K562 (cell line): Measurements from ENCODE around the gene KATNB1. TPM values are rescaled to one million over a fixed set of nuclear protein-coding genes. Genes with fewer than 3 reads are reported as not detected.

Source experiments
- ATAC-seq: fragments of 200-7000 bp; cut with Tn5 transposase; 3 replicates; pipeline ENCODE4 v1.9.1; 2020; ENCODE audit warnings: moderate library complexity
- BruUV-seq: library from RNA; stranded (reverse); fragments of 400-500 nt; replicated peaks from 2 replicates; lab custom pipeline; 2021; lab: Mats Ljungman, UMichigan
- CTCF ChIA-PET: fragments of 300-600 bp; formaldehyde crosslinking; extraction: SDS; loops from one replicate; lab custom pipeline; 2021; ENCODE audit warnings: low intra/inter-chr PET ratio; lab: Yijun Ruan, JAX
- POLR2A ChIA-PET: fragments of 300-600, 350-650 bp; sonication (Branson Sonifier 250); formaldehyde crosslinking; extraction: SDS; loops from one replicate; lab custom pipeline; 2021; ENCODE audit warnings: antibody characterized with exemption, inconsistent platforms; lab: Yijun Ruan, JAX
- DNase-seq, 4 experiments: peaks; one replicate each; pipeline versions ENCODE4 v3.0.0 to v3.0.0-alpha.2; 2011 to 2018; ENCODE audit warnings: low spot score in 3 of 4, mixed read lengths in 3 of 4; ENCODE audit errors: extremely low read depth in 1 of 4
- FAIRE-seq: peaks from 2 replicates; lab custom pipeline; 2011; peaks lifted over from hg19 to GRCh38; lab: Jason Lieb, UNC
- H2AFZ ChIP-seq: 2 replicates; pipeline ENCODE4 v1.6.0; 2011; ENCODE audit warnings: low read depth, low read length, control low read depth, inconsistent platforms
- H3K27ac ChIP-seq: fragments of 200-600 bp; 3 replicates; pipeline ENCODE4 v1.8.0; 2011; ENCODE audit warnings: low read depth, mild to moderate bottlenecking, control low read depth, inconsistent platforms, low read length, moderate library complexity, mixed read lengths; ENCODE audit errors: extremely low read depth
- H3K27me3 ChIP-seq, 2 experiments: fragments of 300-600 bp in 1 of 2; 2 replicates in 1 of 2; 3 replicates in 1 of 2; pipeline versions ENCODE4 v1.6.0 to v1.8.0; 2011; ENCODE audit warnings: inconsistent platforms in 2 of 2, low read length in 2 of 2, mild to moderate bottlenecking in 1 of 2, mixed read lengths in 1 of 2, moderate library complexity in 1 of 2; ENCODE audit not compliant: control insufficient read depth in 2 of 2, insufficient read depth in 2 of 2
- H3K36me3 ChIP-seq: fragments of 300-600 bp; 3 replicates; pipeline ENCODE4 v1.8.0; 2011; ENCODE audit warnings: mild to moderate bottlenecking, low read length, inconsistent platforms; ENCODE audit not compliant: control insufficient read depth, insufficient read depth
- H3K4me1 ChIP-seq, 2 experiments: fragments of 200-600 bp in 1 of 2; replicated peaks in 1 of 2; 2 replicates in 1 of 2; 3 replicates in 1 of 2; pipeline versions ENCODE4 v1.5.1 to v1.8.0; 2011; ENCODE audit warnings: inconsistent platforms in 2 of 2, low read length in 2 of 2, mild to moderate bottlenecking in 1 of 2, mixed read lengths in 1 of 2, moderate library complexity in 1 of 2; ENCODE audit not compliant: control insufficient read depth in 2 of 2, insufficient read depth in 2 of 2
- H3K4me2 ChIP-seq: 2 replicates; pipeline ENCODE4 v1.6.1; 2011; ENCODE audit warnings: low read length, control low read depth, inconsistent platforms, mixed read lengths; ENCODE audit not compliant: insufficient read depth
- H3K4me3 ChIP-seq: fragments of 200-600 bp; sonication (generic), shearing (Covaris generic); 2 replicates; pipeline ENCODE4 v1.5.1; 2016; ENCODE audit warnings: control low read depth, inconsistent platforms
- H3K79me2 ChIP-seq: fragments of 200-600 bp; 3 replicates; pipeline ENCODE4 v1.8.0; 2011; ENCODE audit warnings: low read length, inconsistent platforms; ENCODE audit not compliant: control insufficient read depth, insufficient read depth
- H3K9ac ChIP-seq, 2 experiments: 2 replicates each; pipeline versions ENCODE4 v1.6.0 to v1.6.1; 2011; ENCODE audit warnings: low read depth in 2 of 2, low read length in 2 of 2, control low read depth in 1 of 2, inconsistent platforms in 1 of 2, mild to moderate bottlenecking in 1 of 2, mixed read lengths in 1 of 2; ENCODE audit not compliant: insufficient read depth in 1 of 2
- H3K9me1 ChIP-seq: one replicate; pipeline ENCODE4 v1.6.0; 2011; ENCODE audit warnings: inconsistent platforms, mild to moderate bottlenecking, low read length, moderate library complexity; ENCODE audit not compliant: control insufficient read depth, insufficient read depth
- H3K9me3 ChIP-seq: replicated peaks from 2 replicates; pipeline ENCODE4 v1.5.1; 2011; ENCODE audit warnings: low read depth, low read length, inconsistent platforms; ENCODE audit not compliant: control insufficient read depth, insufficient read depth
- H4K20me1 ChIP-seq: replicated peaks from 2 replicates; pipeline ENCODE4 v1.6.1; 2011; ENCODE audit warnings: low read length, inconsistent platforms, mixed read lengths; ENCODE audit not compliant: control insufficient read depth, insufficient read depth
- CTBP1 ChIP-seq: fragments of 450-650 bp; IDR thresholded peaks from 2 replicates; pipeline ENCODE4 v1.6.1; 2016; ENCODE audit warnings: borderline replicate concordance
- DMBX1 ChIP-seq: fragments of 250-450 bp; sonication (Bioruptor Pico); IDR thresholded peaks from 2 replicates; pipeline ENCODE4 v1.8.0; 2022; ENCODE audit warnings: inconsistent platforms, mild to moderate bottlenecking, moderate library complexity, borderline replicate concordance
- ESRRB ChIP-seq: fragments of 250-450 bp; sonication (Bioruptor Pico); IDR thresholded peaks from 2 replicates; pipeline ENCODE4 v1.5.0; 2020; ENCODE audit warnings: mild to moderate bottlenecking, moderate library complexity, borderline replicate concordance
- HDAC2 ChIP-seq: fragments of 450-650 bp; IDR thresholded peaks from 2 replicates; pipeline ENCODE4 v1.6.1; 2016; ENCODE audit warnings: mild to moderate bottlenecking
- KLF16 ChIP-seq: IDR thresholded peaks from 2 replicates; pipeline ENCODE4 v1.6.1; 2016; ENCODE audit warnings: antibody characterized with exemption
- MAFG ChIP-seq: fragments of 450-650 bp; conservative IDR thresholded peaks from 2 replicates; pipeline ENCODE4 v1.6.1; 2016; ENCODE audit warnings: missing genetic modification characterization, missing compliant biosample characterization
- NONO ChIP-seq, 2 experiments: fragments of 200-400 bp in 1 of 2; fragments of 450-650 bp in 1 of 2; formaldehyde crosslinking in 1 of 2; IDR thresholded peaks; 2 replicates each; pipeline ENCODE4 v1.6.1; 2017; ENCODE audit warnings: low read depth in 2 of 2, mild to moderate bottlenecking in 2 of 2, moderate library complexity in 2 of 2, low read length in 1 of 2
- PHF20 ChIP-seq: fragments of 450-650 bp; IDR thresholded peaks from 2 replicates; pipeline ENCODE4 v1.6.1; 2018; ENCODE audit not compliant: partially characterized antibody
- RB1 ChIP-seq: fragments of 450-650 bp; IDR thresholded peaks from 2 replicates; pipeline ENCODE4 v1.6.1; 2017; ENCODE audit warnings: low read depth, mild to moderate bottlenecking
- ZFP30 ChIP-seq: fragments of 250-450 bp; sonication (Bioruptor Pico); IDR thresholded peaks from 2 replicates; pipeline ENCODE4 v1.8.0; 2022; ENCODE audit warnings: moderate library complexity, mild to moderate bottlenecking, inconsistent platforms, borderline replicate concordance
- ZNF282 ChIP-seq: sonication (generic); formaldehyde crosslinking; IDR thresholded peaks from 2 replicates; pipeline ENCODE4 v1.8.1; 2023; ENCODE audit warnings: missing genetic modification reagents
- WGBS: fragments of 100-300 bp; shearing (Covaris generic); methylation state at CpG from one replicate; pipeline ENCODE4 v1.1.6; 2016; ENCODE audit warnings: low coverage, mixed read lengths; ENCODE audit not compliant: insufficient coverage; ENCODE audit errors: missing lambda C conversion rate; 5-methylcytosine and 5-hydroxymethylcytosine counted together
- in situ Hi-C: fragments of 300-500 bp; cut with MboI; formaldehyde crosslinking; loops from 4 replicates; pipeline ENCODE4 v1.15.0; 2018; ENCODE audit warnings: inconsistent platforms, mixed read lengths
- intact Hi-C: fragments of 100-400 bp; cut with micrococcal nuclease; formaldehyde crosslinking; loops from 2 replicates; pipeline ENCODE4 v1.14.2; 2022
- polyA plus RNA-seq, 8 experiments: library from polyadenylated mRNA; depleted of rRNA in 4 of 8; stranded (reverse) in 5 of 8; unstranded in 3 of 8; fragments of >200 nt; fragmentation: Nextera tagmentation in 2 of 8; fragmentation: Illumina TruSeq in 1 of 8; extraction: Ambion mirVana in 2 of 8; extraction: Trizol in 1 of 8; gene quantifications; 2 replicates each; pipeline versions ENCODE4 v1.2.1 to v1.2.3, GENCODE V29; 2011 to 2014; ENCODE audit warnings: inconsistent platforms in 1 of 8, missing spikeins in 1 of 8
- total RNA-seq, 7 experiments: library from RNA; depleted of rRNA in 6 of 7; stranded (reverse); fragments of >200 nt in 6 of 7; fragmentation: Illumina TruSeq in 2 of 7; extraction: Trizol in 2 of 7; gene quantifications; 2 replicates each; pipeline versions ENCODE4 v1.2.1 to v1.2.3, GENCODE V29; 2011 to 2021; ENCODE audit warnings: low replicate concordance in 1 of 7
- TF ChIP-seq, protein P1 (sequence below): fragments of 450-650 bp; formaldehyde crosslinking; IDR thresholded peaks from 2 replicates; pipeline ENCODE4 v1.4.0; 2020; ENCODE audit warnings: mild to moderate bottlenecking, mixed read lengths
- TF ChIP-seq, protein P2 (sequence below): IDR thresholded peaks from 2 replicates; pipeline ENCODE4 v1.6.1; 2016; ENCODE audit warnings: missing genetic modification characterization, missing compliant biosample characterization

KATNB1 gene
- total and polyA plus RNA-seq, 9 of the 15 experiments (the other 6 are each of a cell fraction or from before 2014, with no cell fraction given) = 1.2 to 52.6 (median 21.9) TPM

DNA sequence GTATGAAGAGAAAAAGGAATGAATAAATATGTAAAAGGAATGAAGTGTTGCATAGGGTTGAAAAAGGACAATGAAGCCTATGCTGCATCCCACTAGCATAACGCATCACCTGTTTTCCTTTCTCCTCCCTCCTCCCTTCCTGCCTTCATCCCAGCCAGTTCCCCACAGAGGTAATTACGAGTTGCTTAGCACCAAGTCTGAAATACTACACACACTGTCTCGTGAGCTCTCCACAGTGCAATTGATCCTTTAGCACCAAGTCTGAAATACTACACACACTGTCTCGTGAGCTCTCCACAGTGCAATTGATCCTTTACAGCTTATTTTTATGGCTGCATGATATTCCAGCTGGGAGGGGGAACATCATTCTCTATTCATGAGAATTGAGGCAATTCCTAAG lies 42.0 kb upstream of the KATNB1 start:
- Histone ChIP-seq H3K9me1 (peaks cover 8% of the 10 kb centered on the region), H3K4me1 (peaks cover 49 to 54% of the 10 kb centered on the region in 2 experiments), H3K4me2 (no peak overlapping the region), H2AFZ (no peak overlapping the region), H3K36me3 (no peaks in the 10 kb centered on the region), H3K9ac (no peak overlapping the region), H3K4me3 (no peak overlapping the region), H3K27ac (no peak overlapping the region), H4K20me1 (no peaks in the 10 kb centered on the region), H3K9me3 (0 out of 2 replicates have a peak, but pooled peaks cover 2% of the 10 kb centered on the region), H3K79me2 (no peaks in the 10 kb centered on the region)
- no peak for FAIRE-seq
- no peak for ATAC-seq
- no peak for DNase-seq
- ChIA-PET CTCF (no interaction called here), POLR2A (interaction anchor here (0.6 to 1.8 kb wide), 4 partner anchors 8 to 44 kb away, joined by 3 to 5 read pairs (median 4); no protein-coding TSS in a partner anchor)
- BruUV-seq = no TSS peak
- intact Hi-C loops (loop anchor here (5.0 kb wide), 1 partner anchor 44 kb away; the partner anchor contains the start of gene KATNB1), in situ Hi-C loops (no loop called here)
- 42% methylated on average over 4 of the region's 4 CpGs for whole genome bisulfite sequencing
- TF ChIP-seq RB1 (no peak), HDAC2 (no peak), CTBP1 (peak; percentile 34; the same call in 1 of the 2 replicates), NONO (IDR thresholded peaks at IDR 0.05; ENCODE audit: low read depth in 2 of 2, low read length in 1 of 2) (0 out of 4 replicates have a peak, but pooled peaks of 1 of the 2 experiments have one; percentile 23)
- TF ChIP-seq, all 486 proteins: peak for 2
- H3K27me3 ChIP-seq = no peaks in the 10 kb centered on the region

DNA sequence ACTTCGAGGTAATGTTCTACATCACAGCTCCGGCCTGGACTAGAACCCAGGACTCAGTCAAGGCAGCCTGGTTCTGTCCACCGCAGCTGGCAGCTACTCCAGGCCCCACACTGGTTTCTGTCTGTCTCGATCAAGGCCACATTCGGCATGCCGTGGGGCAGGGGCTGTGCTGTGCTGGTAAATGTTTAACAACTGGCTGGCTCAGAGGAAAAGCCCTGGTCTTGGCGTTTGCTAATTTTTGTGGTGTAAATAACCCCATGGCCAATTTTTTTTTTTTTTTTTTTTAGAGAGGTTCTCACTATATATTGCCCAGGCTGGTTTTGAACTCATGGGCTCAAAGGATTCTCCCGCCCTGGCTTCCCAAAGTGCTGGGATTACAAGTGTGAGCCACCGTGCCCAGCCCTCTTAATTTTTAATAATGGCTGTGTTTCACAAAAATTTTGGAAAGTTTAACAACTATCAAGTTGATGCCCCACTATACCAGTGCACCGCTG lies 41.3 kb upstream of the KATNB1 start:
- no peak overlapping the region for H3K4me3 ChIP-seq
- no peak overlapping the region for H3K9ac ChIP-seq
- intact Hi-C loops (loop anchor here (5.0 kb wide), 1 partner anchor 43 kb away; the partner anchor contains the start of gene KATNB1), in situ Hi-C loops (no loop called here)
- no peak overlapping the region for H3K27ac ChIP-seq
- FAIRE-seq = no peak
- H3K36me3 ChIP-seq = no peaks in the 10 kb centered on the region
- no peak for DNase-seq
- BruUV-seq = no TSS peak
- peaks cover under 1% of the 10 kb centered on the region for H3K9me1 ChIP-seq
- H3K79me2 ChIP-seq = no peaks in the 10 kb centered on the region
- no peaks in the 10 kb centered on the region for H4K20me1 ChIP-seq
- no peak for ATAC-seq
- ChIA-PET CTCF (no interaction called here), POLR2A (interaction anchor here (0.6 to 1.8 kb wide), 6 partner anchors 9 to 41 kb away, joined by 3 to 5 read pairs (median 4); partner anchors contain the start of gene KATNB1)
- H3K9me3 ChIP-seq = 0 out of 2 replicates have a peak, but pooled peaks cover 2% of the 10 kb centered on the region
- no peak overlapping the region for H3K4me2 ChIP-seq
- WGBS = 51% methylated on average over 10 of the region's 10 CpGs
- peaks cover 42 to 51% of the 10 kb centered on the region in 2 experiments; a peak in 4 of 5 replicates for H3K4me1 ChIP-seq
- 0 out of 2 replicates have a peak overlapping the region, but pooled peaks have one; percentile 60 for H2AFZ ChIP-seq
- H3K27me3 ChIP-seq = no peaks in the 10 kb centered on the region
- TF ChIP-seq ZNF282 = no peak
- TF ChIP-seq, protein P1, sequence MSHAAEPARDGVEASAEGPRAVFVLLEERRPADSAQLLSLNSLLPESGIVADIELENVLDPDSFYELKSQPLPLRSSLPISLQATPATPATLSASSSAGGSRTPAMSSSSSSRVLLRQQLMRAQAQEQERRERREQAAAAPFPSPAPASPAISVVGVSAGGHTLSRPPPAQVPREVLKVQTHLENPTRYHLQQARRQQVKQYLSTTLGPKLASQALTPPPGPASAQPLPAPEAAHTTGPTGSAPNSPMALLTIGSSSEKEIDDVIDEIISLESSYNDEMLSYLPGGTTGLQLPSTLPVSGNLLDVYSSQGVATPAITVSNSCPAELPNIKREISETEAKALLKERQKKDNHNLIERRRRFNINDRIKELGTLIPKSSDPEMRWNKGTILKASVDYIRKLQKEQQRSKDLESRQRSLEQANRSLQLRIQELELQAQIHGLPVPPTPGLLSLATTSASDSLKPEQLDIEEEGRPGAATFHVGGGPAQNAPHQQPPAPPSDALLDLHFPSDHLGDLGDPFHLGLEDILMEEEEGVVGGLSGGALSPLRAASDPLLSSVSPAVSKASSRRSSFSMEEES (CRISPR knock-in tag) = no peak
- TF ChIP-seq MAFG (tag) = no peak
- TF ChIP-seq DMBX1 = no peak
- no peak for TF ChIP-seq ESRRB
- TF ChIP-seq PHF20 = no peak
- TF ChIP-seq, protein P2, sequence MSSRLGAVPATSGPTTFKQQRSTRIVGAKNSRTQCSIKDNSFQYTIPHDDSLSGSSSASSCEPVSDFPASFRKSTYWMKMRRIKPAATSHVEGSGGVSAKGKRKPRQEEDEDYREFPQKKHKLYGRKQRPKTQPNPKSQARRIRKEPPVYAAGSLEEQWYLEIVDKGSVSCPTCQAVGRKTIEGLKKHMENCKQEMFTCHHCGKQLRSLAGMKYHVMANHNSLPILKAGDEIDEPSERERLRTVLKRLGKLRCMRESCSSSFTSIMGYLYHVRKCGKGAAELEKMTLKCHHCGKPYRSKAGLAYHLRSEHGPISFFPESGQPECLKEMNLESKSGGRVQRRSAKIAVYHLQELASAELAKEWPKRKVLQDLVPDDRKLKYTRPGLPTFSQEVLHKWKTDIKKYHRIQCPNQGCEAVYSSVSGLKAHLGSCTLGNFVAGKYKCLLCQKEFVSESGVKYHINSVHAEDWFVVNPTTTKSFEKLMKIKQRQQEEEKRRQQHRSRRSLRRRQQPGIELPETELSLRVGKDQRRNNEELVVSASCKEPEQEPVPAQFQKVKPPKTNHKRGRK (tag) = no peak
- no peak for TF ChIP-seq ZFP30 (CRISPR knock-in tag)
- no peak for TF ChIP-seq KLF16
